ACC112 (cell line): ENCODE data around the gene OR5AU1.
"Not testable (repeated sequence)": the region's sequence is repeated elsewhere in the genome, so short reads cannot be mapped to it uniquely, and the experiment has no call there.

Experiments
- H2AFZ ChIP-seq: fragments of 200-600 bp; sonication (generic); one replicate; pipeline ENCODE4 v1.6.0; 2017; ENCODE audit warnings: antibody characterized with exemption, low read length; ENCODE audit not compliant: unreplicated experiment
- H3K27ac ChIP-seq: fragments of 200-600 bp; sonication (generic); 2 replicates; pipeline ENCODE4 v1.5.1; 2014; ENCODE audit warnings: low read depth, mild to moderate bottlenecking, antibody characterized with exemption, low read length, moderate library complexity
- H3K27me3 ChIP-seq: fragments of 200-600 bp; sonication (generic); 2 replicates; pipeline ENCODE4 v1.6.1; 2014; ENCODE audit warnings: mild to moderate bottlenecking, antibody characterized with exemption, low read length, moderate library complexity, mixed read lengths; ENCODE audit not compliant: insufficient read depth
- H3K36me3 ChIP-seq: fragments of 200-600 bp; sonication (generic); 2 replicates; pipeline ENCODE4 v1.6.1; 2016; ENCODE audit warnings: mild to moderate bottlenecking, antibody characterized with exemption, low read length, moderate library complexity, mixed read lengths; ENCODE audit not compliant: insufficient read depth
- H3K4me1 ChIP-seq: fragments of 200-600 bp; sonication (generic); one replicate; pipeline ENCODE4 v1.6.1; 2016; ENCODE audit warnings: low read length, mixed read lengths; ENCODE audit not compliant: insufficient read depth, unreplicated experiment, control insufficient read depth
- H3K4me3 ChIP-seq: fragments of 200-600 bp; sonication (generic); 2 replicates; pipeline ENCODE4 v1.5.1; 2014; ENCODE audit warnings: mild to moderate bottlenecking, low read depth, low read length
- H3K79me2 ChIP-seq: fragments of 200-600 bp; sonication (generic); one replicate; pipeline ENCODE4 v1.6.0; 2016; ENCODE audit warnings: low read length; ENCODE audit not compliant: control insufficient read depth, unreplicated experiment, insufficient read depth

OR5AU1 gene

DNA sequence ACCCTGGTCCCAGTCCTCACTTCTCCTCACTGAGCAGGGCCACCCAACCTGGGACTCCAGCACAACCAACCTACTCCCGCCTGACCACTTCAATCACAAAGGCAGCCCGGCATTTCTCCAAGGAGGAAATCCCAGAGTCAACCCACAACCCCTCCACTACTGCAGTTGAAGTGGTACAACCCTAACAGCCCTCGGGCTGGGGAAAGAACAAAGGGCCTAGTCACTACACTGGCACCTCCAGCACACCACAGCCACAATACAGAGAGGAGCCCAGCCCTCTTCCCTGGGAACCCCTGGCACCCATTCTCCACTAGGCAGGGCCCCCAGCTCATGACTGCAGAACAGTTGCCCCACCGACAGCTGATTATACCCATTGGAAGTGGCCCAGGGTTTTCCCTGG is 13.7 kb upstream of the OR5AU1 start:
- Histone ChIP-seq H3K4me3 (no peak overlapping the region), H3K79me2 (no peaks in the 10 kb centered on the region), H3K36me3 (no peaks in the 10 kb centered on the region), H2AFZ (no peak overlapping the region), H3K27ac (no peak overlapping the region), H3K27me3 (peaks cover 86% of the 10 kb centered on the region), H3K4me1 (no peaks in the 10 kb centered on the region)

DNA sequence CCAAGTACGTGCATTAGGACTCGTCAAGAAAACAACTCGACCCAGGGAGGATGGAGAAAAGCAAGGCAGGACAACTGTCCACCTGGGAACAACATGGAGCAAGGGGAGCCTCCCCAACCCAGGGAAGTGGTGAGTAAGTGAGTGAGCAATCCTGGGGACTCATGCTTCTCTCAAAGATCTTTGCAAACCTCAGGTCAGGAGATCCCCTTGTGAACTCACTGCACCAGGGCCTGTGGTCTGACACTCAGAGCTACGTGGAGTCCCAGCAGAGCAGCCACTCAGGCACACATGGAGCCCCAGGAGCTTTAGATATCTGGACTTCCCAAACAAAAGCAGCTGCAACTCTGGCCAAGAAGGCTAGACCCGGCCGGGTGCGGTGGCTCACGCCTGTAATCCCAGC is 12.2 kb upstream of the OR5AU1 start:
- Histone ChIP-seq H3K4me1 (no peaks in the 10 kb centered on the region), H3K27me3 (peaks cover 84% of the 10 kb centered on the region), H2AFZ (no peak overlapping the region), H3K79me2 (no peaks in the 10 kb centered on the region), H3K27ac (no peak overlapping the region), H3K4me3 (no peak overlapping the region), H3K36me3 (no peaks in the 10 kb centered on the region)

DNA sequence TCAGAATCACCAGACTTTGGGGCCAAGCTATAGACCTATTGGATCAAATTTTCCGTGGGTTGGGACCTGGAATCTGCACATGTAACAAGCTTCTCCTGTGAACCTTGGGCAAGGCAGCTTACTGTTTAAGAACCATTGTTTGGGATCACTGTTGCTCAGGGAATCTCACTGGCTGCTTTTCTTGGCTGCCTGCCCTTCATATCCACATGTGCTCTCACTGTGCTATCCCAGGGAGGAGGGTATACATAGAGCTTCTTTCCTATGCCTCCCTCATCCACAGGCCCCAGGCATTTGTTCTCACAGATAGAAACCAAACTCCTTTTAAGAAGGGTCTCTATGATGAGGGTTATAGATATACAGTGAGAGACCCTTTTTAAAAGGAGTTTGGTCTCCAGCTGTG is 9.8 kb upstream of the OR5AU1 start:
- peaks cover 85% of the 10 kb centered on the region for H3K27me3 ChIP-seq
- H3K4me3 ChIP-seq, H3K36me3 ChIP-seq, H3K4me1 ChIP-seq, H3K27ac ChIP-seq, H3K79me2 ChIP-seq, H2AFZ ChIP-seq: not testable (repeated sequence)

DNA sequence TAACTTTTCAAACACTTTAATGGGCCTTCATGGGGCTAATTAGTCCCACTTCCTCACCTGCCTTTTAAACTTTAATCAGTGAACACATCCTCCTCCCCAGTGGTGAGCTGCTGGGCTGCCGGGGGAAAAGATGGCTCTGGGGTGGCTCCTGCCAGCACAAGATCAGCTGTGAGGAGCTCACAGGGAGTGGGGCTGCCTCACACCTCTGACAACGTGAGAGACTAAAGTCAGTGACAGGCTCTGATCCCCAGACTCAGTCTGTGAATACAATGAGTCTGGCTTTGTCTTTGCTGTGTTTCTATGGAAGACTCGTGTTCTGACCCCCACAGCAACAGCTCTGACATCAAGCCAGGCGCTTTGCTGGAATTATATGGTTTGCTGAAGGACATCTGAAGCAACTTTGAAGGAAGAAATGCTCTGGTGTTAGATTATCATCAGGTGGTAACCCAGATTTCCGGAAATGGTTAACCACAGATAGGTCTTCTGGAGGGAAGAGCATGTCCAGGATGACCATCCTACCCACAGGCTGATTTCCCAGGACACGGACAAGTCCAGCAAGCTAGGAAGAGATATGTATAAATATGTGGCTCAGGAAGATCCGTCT is 9.2 kb upstream of the OR5AU1 start:
- not testable (repeated sequence) for H3K4me3 ChIP-seq, H3K4me1 ChIP-seq, H3K79me2 ChIP-seq, H3K36me3 ChIP-seq, H3K27ac ChIP-seq, H2AFZ ChIP-seq
- peaks cover 85% of the 10 kb centered on the region for H3K27me3 ChIP-seq

DNA sequence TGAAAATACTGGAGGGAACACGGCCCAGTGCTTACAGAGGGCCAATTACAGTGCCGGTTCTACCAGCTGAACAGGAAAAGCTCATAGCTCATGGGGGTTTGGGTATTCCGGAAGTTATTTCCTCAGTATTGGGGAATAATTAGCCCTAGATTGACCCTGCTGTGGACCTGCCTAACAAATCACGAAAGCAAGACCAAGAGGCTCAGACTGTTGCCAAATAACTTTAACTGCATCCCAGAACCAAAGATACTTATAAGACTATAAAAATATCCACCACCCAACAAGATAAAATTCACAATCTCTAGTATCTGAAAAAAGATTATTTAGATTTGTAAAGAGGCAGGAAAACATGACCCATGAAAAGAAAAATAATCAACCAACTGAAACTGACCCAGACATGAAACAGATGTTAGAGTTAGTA is 8.0 kb upstream of the OR5AU1 start:
- Histone ChIP-seq H3K36me3 (no peaks in the 10 kb centered on the region), H3K27me3 (peaks cover 78% of the 10 kb centered on the region)

DNA sequence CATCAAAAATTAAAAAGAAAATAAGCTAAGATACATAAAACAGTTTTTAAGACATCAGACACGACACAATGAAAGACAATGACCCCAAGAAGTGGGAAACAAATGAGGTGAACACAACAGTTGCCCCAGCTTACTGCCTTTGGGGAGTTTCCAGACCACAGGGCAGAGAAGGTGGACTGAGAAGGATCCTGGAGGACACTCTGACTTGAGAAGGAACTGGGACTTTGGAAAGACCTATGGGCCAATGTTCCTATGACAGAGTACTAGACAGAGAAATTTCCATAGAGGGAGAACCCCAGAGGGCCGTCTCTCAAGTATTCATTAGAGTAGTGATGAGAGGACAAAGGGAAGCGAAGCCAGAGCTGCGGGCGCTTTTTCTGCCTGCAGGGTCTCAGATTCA is 6.2 kb upstream of the OR5AU1 start:
- Histone ChIP-seq H3K36me3 (no peaks in the 10 kb centered on the region), H3K79me2 (no peaks in the 10 kb centered on the region), H3K4me3 (no peak overlapping the region), H3K4me1 (no peaks in the 10 kb centered on the region), H2AFZ (no peak overlapping the region), H3K27me3 (peaks cover 71% of the 10 kb centered on the region), H3K27ac (no peak overlapping the region)

More for the DNA sequence above, 8.0 kb upstream of the OR5AU1 start:
- H3K27ac ChIP-seq = no peak overlapping the region
- H3K4me1 ChIP-seq = no peaks in the 10 kb centered on the region
- no peak overlapping the region for H3K4me3 ChIP-seq
- no peaks in the 10 kb centered on the region for H3K79me2 ChIP-seq
- no peak overlapping the region for H2AFZ ChIP-seq

DNA sequence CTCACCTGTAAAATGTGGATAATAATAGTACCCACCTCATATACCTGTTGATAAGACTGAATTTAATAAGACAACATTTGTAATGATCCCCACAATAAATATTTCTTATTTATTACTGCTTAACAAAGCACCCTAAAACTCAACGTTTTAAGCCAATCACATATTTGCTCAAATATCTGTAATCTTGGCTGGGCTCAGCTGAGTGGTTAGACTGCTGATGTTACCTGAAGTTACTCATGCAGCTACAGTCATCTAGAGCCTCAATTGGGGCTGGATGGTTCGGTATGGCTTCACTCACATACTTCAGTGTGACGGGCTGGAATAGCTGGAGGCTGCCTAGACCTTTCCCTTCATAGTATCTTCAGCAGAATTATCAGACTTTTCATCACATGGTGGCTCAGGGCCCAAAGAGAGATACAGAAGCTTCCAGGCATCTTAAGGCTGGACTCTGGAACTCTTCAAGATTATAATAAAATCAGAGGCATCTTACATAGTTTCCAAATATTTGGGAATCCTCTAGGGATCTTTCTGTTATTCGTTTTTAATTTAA is 4.3 kb upstream of the OR5AU1 start:
- no peaks in the 10 kb centered on the region for H3K4me1 ChIP-seq
- no peak overlapping the region for H2AFZ ChIP-seq
- H3K36me3 ChIP-seq = no peaks in the 10 kb centered on the region
- H3K27ac ChIP-seq = no peak overlapping the region
- no peak overlapping the region for H3K4me3 ChIP-seq
- no peaks in the 10 kb centered on the region for H3K79me2 ChIP-seq
- H3K27me3 ChIP-seq = peaks cover 73% of the 10 kb centered on the region

DNA sequence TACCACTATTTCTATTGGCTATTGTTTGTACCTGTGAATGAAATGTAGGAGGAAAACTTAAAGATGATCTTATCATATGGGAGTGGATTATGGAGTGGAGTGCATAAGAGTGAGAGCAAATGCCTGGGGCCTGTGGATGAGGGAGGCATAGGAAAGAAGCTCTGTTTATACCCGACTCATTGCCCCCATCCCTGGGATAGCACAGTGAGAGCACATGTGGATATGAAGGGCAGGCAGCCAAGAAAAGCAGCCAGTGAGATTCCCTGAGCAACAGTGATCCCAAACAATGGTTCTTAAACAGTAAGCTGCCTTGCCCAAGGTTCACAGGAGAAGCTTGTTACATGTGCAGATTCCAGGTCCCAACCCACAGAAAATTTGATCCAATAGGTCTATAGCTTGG is 2.3 kb upstream of the OR5AU1 start:
- H3K79me2 ChIP-seq, H2AFZ ChIP-seq, H3K4me3 ChIP-seq, H3K27ac ChIP-seq, H3K36me3 ChIP-seq, H3K4me1 ChIP-seq: not testable (repeated sequence)
- peaks cover 72% of the 10 kb centered on the region for H3K27me3 ChIP-seq

DNA sequence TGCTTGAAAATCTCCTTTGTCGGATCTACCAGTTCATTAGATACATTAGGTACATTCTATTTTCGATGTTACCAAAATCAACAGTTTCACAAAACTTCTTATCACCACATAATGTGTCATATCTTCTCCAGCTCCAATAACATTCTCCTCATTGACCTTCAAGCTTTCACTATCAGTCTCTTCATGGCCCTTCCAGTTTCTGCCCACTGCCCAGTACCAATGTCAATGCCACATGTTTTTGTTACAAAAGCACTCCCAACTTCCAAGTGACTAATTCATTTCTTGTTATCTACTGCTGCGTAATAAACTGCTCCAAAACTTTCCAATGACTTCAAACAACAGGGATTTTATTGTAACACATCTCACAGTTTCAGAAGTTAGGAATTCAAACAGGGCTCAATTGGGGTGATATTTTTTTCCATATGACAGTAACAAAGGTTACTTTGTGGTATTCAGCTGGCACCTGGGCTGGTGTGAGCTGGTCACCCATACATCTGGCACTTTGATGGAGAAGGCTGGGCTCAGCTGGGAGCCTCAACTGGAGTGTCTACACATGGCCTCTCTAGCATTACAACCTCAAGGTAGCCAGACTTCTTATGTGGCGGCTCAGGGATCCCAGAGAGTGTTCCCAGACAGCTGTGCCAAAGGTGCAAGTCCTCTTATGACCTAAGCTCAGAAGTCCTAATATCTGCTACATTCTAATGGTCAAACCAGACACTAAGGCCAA is 6.1 kb downstream of the OR5AU1 start:
- peaks cover 59% of the 10 kb centered on the region for H3K27me3 ChIP-seq
- no peak overlapping the region for H3K4me3 ChIP-seq
- no peak overlapping the region for H3K27ac ChIP-seq
- no peaks in the 10 kb centered on the region for H3K36me3 ChIP-seq
- H3K79me2 ChIP-seq = no peaks in the 10 kb centered on the region
- no peak overlapping the region for H2AFZ ChIP-seq
- no peaks in the 10 kb centered on the region for H3K4me1 ChIP-seq

DNA sequence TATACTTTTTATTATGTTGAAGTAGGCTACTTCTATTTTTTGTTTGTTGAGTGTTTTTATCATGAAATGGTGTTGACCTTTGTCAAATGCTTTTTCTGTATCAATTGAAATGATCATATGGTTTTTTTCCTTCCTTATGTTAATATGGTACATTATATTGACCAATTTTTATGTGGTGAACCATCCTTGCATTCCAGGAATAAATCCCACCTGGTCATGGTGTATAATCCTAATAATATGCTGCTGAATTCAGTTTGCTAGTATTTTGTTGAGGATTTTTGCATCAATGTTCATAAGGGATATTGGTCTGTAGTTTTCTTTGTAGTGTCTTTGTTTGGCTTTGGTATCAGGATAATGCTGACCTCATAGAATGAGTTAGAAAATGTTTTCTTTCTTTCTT is 10.4 kb downstream of the OR5AU1 start:
- Histone ChIP-seq H3K4me1 (no peaks in the 10 kb centered on the region), H2AFZ (no peak overlapping the region), H3K79me2 (no peaks in the 10 kb centered on the region), H3K27ac (no peak overlapping the region), H3K27me3 (peaks cover 33% of the 10 kb centered on the region), H3K4me3 (no peak overlapping the region), H3K36me3 (no peaks in the 10 kb centered on the region)

DNA sequence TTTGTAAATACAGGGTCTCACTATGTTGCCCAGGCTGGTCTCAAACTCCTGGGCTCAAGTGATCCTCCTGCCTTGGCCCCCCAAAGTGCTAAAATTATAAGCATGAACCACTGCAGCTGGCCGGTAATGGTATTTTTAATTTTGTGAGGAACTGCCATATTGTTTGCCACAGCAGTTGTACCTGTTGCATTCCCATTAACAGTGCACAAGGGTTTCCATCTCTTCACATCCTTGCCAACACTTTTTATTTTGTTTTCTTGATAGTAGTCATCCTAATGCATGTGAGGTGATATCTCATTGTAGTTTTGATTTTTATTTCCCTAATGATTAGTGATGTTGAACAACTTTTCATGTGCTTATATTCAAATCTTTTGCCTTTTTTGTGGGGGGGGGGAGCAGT is 13.5 kb downstream of the OR5AU1 start:
- Histone ChIP-seq H3K36me3 (no peaks in the 10 kb centered on the region), H3K4me1 (no peaks in the 10 kb centered on the region), H3K27me3 (peaks cover 12% of the 10 kb centered on the region), H2AFZ (no peak overlapping the region), H3K4me3 (no peak overlapping the region), H3K79me2 (no peaks in the 10 kb centered on the region), H3K27ac (no peak overlapping the region)
